Parathyroid adenoma (tissue), 2 donors: ENCODE measurements around the gene IFT43.

Source experiments
- H2AFZ ChIP-seq: fragments of 300-600 bp; sonication (generic); one replicate; pipeline ENCODE4 v1.7.0; 2017; ENCODE audit warnings: antibody characterized with exemption, mild to moderate bottlenecking
- H3K27ac ChIP-seq: fragments of 300-600 bp; sonication (generic); one replicate; pipeline ENCODE4 v1.7.0; 2017
- H3K27me3 ChIP-seq: fragments of 300-600 bp; sonication (generic); one replicate; pipeline ENCODE4 v1.7.0; 2017; ENCODE audit warnings: low read length; ENCODE audit not compliant: control insufficient read depth, insufficient read depth
- H3K36me3 ChIP-seq: fragments of 300-600 bp; sonication (generic); one replicate; pipeline ENCODE4 v1.7.0; 2017; ENCODE audit warnings: low read length; ENCODE audit not compliant: control insufficient read depth, insufficient read depth
- H3K4me1 ChIP-seq: fragments of 300-600 bp; sonication (generic); one replicate; pipeline ENCODE4 v1.7.0; 2017; ENCODE audit warnings: control low read depth
- H3K4me2 ChIP-seq: fragments of 300-600 bp; sonication (generic); one replicate; pipeline ENCODE4 v1.7.0; 2017; ENCODE audit warnings: low read length
- H3K4me3 ChIP-seq: fragments of 300-600 bp; sonication (generic); one replicate; pipeline ENCODE4 v1.7.0; 2017; ENCODE audit warnings: low read depth, low read length
- H3K79me2 ChIP-seq: fragments of 300-600 bp; sonication (generic); one replicate; pipeline ENCODE4 v1.7.0; 2017; ENCODE audit warnings: control low read depth
- H3K9ac ChIP-seq: fragments of 300-600 bp; sonication (generic); one replicate; pipeline ENCODE4 v1.7.0; 2017; ENCODE audit warnings: mild to moderate bottlenecking
- H3K9me3 ChIP-seq: fragments of 300-600 bp; sonication (generic); one replicate; pipeline ENCODE4 v1.7.0; 2017; ENCODE audit warnings: low read length; ENCODE audit not compliant: control insufficient read depth
- TF ChIP-seq, protein P1 (sequence below): fragments of 300-600 bp; sonication (generic); IDR thresholded peaks from one replicate; pipeline ENCODE4 v1.7.0; 2017; ENCODE audit warnings: antibody characterized with exemption, mild to moderate bottlenecking
- donor health status: primary hyperparathyroidism.

The IFT43 gene

DNA sequence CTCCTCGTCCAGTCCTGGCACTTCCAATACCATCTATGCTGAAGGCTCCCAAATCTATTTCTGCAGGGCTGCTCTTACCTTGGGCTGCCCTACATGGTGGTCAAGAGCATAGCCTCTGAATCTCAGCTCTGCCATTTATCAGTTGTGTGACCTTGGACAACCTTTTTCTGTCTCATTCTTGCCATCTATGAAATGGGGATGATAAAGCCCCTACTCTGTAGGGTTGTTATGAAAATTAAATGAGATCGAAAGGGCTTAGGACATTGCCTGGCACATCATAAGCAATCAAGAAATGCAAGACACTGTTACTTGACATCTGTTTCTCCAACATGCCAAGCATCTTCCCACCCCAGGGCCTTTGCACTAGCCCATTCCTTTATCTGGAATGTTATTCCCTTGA, 120.6 kb downstream of the IFT43 start:
- Histone ChIP-seq H3K4me3 (no peak overlapping the region), H3K27me3 (no peaks in the 10 kb centered on the region), H3K9ac (no peak overlapping the region), H3K79me2 (no peaks in the 10 kb centered on the region), H3K4me1 (peaks cover 8% of the 10 kb centered on the region), H3K4me2 (no peak overlapping the region), H3K36me3 (no peaks in the 10 kb centered on the region), H2AFZ (no peak overlapping the region), H3K27ac (no peak overlapping the region), H3K9me3 (no peaks in the 10 kb centered on the region)
- TF ChIP-seq, protein P1, sequence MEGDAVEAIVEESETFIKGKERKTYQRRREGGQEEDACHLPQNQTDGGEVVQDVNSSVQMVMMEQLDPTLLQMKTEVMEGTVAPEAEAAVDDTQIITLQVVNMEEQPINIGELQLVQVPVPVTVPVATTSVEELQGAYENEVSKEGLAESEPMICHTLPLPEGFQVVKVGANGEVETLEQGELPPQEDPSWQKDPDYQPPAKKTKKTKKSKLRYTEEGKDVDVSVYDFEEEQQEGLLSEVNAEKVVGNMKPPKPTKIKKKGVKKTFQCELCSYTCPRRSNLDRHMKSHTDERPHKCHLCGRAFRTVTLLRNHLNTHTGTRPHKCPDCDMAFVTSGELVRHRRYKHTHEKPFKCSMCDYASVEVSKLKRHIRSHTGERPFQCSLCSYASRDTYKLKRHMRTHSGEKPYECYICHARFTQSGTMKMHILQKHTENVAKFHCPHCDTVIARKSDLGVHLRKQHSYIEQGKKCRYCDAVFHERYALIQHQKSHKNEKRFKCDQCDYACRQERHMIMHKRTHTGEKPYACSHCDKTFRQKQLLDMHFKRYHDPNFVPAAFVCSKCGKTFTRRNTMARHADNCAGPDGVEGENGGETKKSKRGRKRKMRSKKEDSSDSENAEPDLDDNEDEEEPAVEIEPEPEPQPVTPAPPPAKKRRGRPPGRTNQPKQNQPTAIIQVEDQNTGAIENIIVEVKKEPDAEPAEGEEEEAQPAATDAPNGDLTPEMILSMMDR, result no peak

GRCh38 chr14:76109087-76109880, 123.7 kb downstream of the IFT43 start:
- Histone ChIP-seq H3K79me2 (no peaks in the 10 kb centered on the region), H3K4me1 (peaks cover 8% of the 10 kb centered on the region), H3K4me2 (no peak overlapping the region), H3K4me3 (no peak overlapping the region), H3K9ac (no peak overlapping the region), H3K36me3 (no peaks in the 10 kb centered on the region), H3K27ac (no peak overlapping the region), H3K27me3 (no peaks in the 10 kb centered on the region), H2AFZ (no peak overlapping the region), H3K9me3 (no peaks in the 10 kb centered on the region)
- TF ChIP-seq, protein P1, result no peak

GRCh38 chr14:76112889-76113624, 127.5 kb downstream of the IFT43 start:
- Histone ChIP-seq H3K36me3 (no peaks in the 10 kb centered on the region), H3K27ac (no peak overlapping the region), H3K9me3 (no peaks in the 10 kb centered on the region), H3K9ac (no peak overlapping the region), H3K4me3 (no peak overlapping the region), H3K79me2 (no peaks in the 10 kb centered on the region), H3K4me2 (no peak overlapping the region), H3K4me1 (peaks cover 8% of the 10 kb centered on the region), H3K27me3 (no peaks in the 10 kb centered on the region), H2AFZ (no peak overlapping the region)
- TF ChIP-seq, protein P1, result no peak

DNA sequence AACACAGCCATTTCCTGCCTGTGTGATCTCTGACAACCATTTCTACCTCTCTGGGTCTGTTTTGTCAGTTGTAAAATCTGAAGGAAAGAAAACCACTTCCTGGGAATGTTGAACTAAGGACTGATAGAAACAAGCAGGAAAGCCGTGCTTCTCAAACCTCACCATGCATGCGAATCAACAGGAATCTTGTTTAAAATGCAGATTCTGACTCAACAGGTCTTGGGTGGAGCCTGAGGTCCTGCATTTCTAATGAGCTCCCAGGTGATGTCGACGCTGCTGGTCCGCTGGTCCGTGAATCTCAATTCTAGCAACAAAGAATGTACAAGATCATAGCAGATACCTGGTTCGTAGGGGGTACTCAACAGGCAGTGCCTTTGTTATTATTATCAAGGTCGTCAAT, 128.1 kb downstream of the IFT43 start:
- no peak overlapping the region for H3K4me3 ChIP-seq
- no peak overlapping the region for H3K27ac ChIP-seq
- H3K4me1 ChIP-seq, result peaks cover 4% of the 10 kb centered on the region
- H3K79me2 ChIP-seq, result no peaks in the 10 kb centered on the region
- H3K36me3 ChIP-seq, result no peaks in the 10 kb centered on the region
- TF ChIP-seq, protein P1, result no peak
- no peaks in the 10 kb centered on the region for H3K9me3 ChIP-seq
- no peaks in the 10 kb centered on the region for H3K27me3 ChIP-seq
- H3K4me2 ChIP-seq, result no peak overlapping the region
- no peak overlapping the region for H2AFZ ChIP-seq
- no peak overlapping the region for H3K9ac ChIP-seq
